Measurements from ENCODE around the gene LAMA2.

The LAMA2 gene

GRCh38 chr6:129523816-129524215 is 640.9 kb downstream of the LAMA2 start:
- H3K36me3 ChIP-seq (ENCODE audit: insufficient read depth, low read length) = no peaks in the 10 kb centered on the region

DNA sequence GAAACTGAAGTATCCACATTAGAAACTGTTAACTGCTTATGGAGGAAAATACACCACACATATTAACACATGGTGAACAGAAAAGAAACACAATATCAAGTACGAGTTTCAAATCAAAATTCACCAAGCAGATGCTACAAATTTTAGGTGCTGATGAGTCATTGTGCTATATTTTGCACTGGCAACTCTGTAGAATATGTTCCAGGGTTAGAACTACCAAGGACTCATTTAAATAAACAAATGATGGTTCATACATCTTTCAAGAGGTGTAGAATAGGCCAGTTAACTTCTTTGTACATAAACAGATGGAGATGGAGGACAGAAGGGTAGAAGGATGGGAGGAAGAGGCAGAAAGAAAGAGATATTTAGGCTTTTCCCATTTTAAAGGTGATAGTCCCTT is 642.1 kb downstream of the LAMA2 start:
- Histone ChIP-seq H3K79me2 (ENCODE audit: insufficient read depth, low read length) (no peaks in the 10 kb centered on the region), H3K36me3 (ENCODE audit: insufficient read depth, low read length) (no peaks in the 10 kb centered on the region), H3K4me3 (ENCODE audit: low read length, poor library complexity, severe bottlenecking) (no peak overlapping the region), H4K20me1 (ENCODE audit: insufficient read depth, low read length, poor library complexity, severe bottlenecking) (no peaks in the 10 kb centered on the region), H3K9me3 (ENCODE audit: insufficient read depth, low read depth, low read length) (no peaks in the 10 kb centered on the region), H3F3A (ENCODE audit: low read depth) (no peaks in the 10 kb centered on the region), H3K9ac (ENCODE audit: low read depth, low read length, poor library complexity, severe bottlenecking) (no peak overlapping the region), H3K4me1 (ENCODE audit: insufficient read depth, low read length, poor library complexity, severe bottlenecking) (no peaks in the 10 kb centered on the region), H3K9me2 (replicated peaks; ENCODE audit: low read depth, low read length) (no peaks in the 10 kb centered on the region), H2AFZ (ENCODE audit: low read length) (no peak overlapping the region), H3K27me3 (ENCODE audit: insufficient read depth, low read length, poor library complexity, severe bottlenecking) (no peaks in the 10 kb centered on the region), H3K4me2 (ENCODE audit: low read depth, low read length, poor library complexity, severe bottlenecking) (no peak overlapping the region)
- no peak for TF ChIP-seq EZH2phosphoT487 (IDR thresholded peaks at IDR 0.05; ENCODE audit: borderline replicate concordance)
- TF ChIP-seq, protein P1, sequence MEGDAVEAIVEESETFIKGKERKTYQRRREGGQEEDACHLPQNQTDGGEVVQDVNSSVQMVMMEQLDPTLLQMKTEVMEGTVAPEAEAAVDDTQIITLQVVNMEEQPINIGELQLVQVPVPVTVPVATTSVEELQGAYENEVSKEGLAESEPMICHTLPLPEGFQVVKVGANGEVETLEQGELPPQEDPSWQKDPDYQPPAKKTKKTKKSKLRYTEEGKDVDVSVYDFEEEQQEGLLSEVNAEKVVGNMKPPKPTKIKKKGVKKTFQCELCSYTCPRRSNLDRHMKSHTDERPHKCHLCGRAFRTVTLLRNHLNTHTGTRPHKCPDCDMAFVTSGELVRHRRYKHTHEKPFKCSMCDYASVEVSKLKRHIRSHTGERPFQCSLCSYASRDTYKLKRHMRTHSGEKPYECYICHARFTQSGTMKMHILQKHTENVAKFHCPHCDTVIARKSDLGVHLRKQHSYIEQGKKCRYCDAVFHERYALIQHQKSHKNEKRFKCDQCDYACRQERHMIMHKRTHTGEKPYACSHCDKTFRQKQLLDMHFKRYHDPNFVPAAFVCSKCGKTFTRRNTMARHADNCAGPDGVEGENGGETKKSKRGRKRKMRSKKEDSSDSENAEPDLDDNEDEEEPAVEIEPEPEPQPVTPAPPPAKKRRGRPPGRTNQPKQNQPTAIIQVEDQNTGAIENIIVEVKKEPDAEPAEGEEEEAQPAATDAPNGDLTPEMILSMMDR (conservative IDR thresholded peaks at IDR 0.05; ENCODE audit: low read length) = no peak

More at GRCh38 chr6:129523816-129524215, 640.9 kb downstream of the LAMA2 start:
- TF ChIP-seq, protein P1 (conservative IDR thresholded peaks at IDR 0.05; ENCODE audit: low read length) = no peak
- TF ChIP-seq EZH2phosphoT487 (IDR thresholded peaks at IDR 0.05; ENCODE audit: borderline replicate concordance) = no peak
- Histone ChIP-seq H3K9me3 (ENCODE audit: insufficient read depth, low read depth, low read length) (no peaks in the 10 kb centered on the region), H2AFZ (ENCODE audit: low read length) (no peak overlapping the region), H3K4me1 (ENCODE audit: insufficient read depth, low read length, poor library complexity, severe bottlenecking) (no peaks in the 10 kb centered on the region), H3K4me3 (ENCODE audit: low read length, poor library complexity, severe bottlenecking) (no peak overlapping the region), H3K9me2 (replicated peaks; ENCODE audit: low read depth, low read length) (no peaks in the 10 kb centered on the region), H3K27me3 (ENCODE audit: insufficient read depth, low read length, poor library complexity, severe bottlenecking) (no peaks in the 10 kb centered on the region), H4K20me1 (ENCODE audit: insufficient read depth, low read length, poor library complexity, severe bottlenecking) (no peaks in the 10 kb centered on the region), H3F3A (ENCODE audit: low read depth) (no peaks in the 10 kb centered on the region), H3K4me2 (ENCODE audit: low read depth, low read length, poor library complexity, severe bottlenecking) (no peak overlapping the region), H3K79me2 (ENCODE audit: insufficient read depth, low read length) (no peaks in the 10 kb centered on the region), H3K9ac (ENCODE audit: low read depth, low read length, poor library complexity, severe bottlenecking) (no peak overlapping the region)

GRCh38 chr6:129534926-129535325 is 652.0 kb downstream of the LAMA2 start:
- Histone ChIP-seq H3K27me3 (ENCODE audit: insufficient read depth, low read length, poor library complexity, severe bottlenecking) (no peaks in the 10 kb centered on the region), H3K9ac (ENCODE audit: low read depth, low read length, poor library complexity, severe bottlenecking) (no peak overlapping the region), H3K79me2 (ENCODE audit: insufficient read depth, low read length) (no peaks in the 10 kb centered on the region), H3K4me2 (ENCODE audit: low read depth, low read length, poor library complexity, severe bottlenecking) (no peak overlapping the region), H3K9me3 (ENCODE audit: insufficient read depth, low read depth, low read length) (no peaks in the 10 kb centered on the region), H3K36me3 (ENCODE audit: insufficient read depth, low read length) (no peaks in the 10 kb centered on the region), H3K9me2 (replicated peaks; ENCODE audit: low read depth, low read length) (no peaks in the 10 kb centered on the region), H2AFZ (ENCODE audit: low read length) (no peak overlapping the region), H3F3A (ENCODE audit: low read depth) (no peaks in the 10 kb centered on the region), H3K4me1 (ENCODE audit: insufficient read depth, low read length, poor library complexity, severe bottlenecking) (no peaks in the 10 kb centered on the region), H4K20me1 (ENCODE audit: insufficient read depth, low read length, poor library complexity, severe bottlenecking) (no peaks in the 10 kb centered on the region), H3K4me3 (ENCODE audit: low read length, poor library complexity, severe bottlenecking) (no peak overlapping the region)
- TF ChIP-seq, protein P1 (conservative IDR thresholded peaks at IDR 0.05; ENCODE audit: low read length) = no peak
- TF ChIP-seq EZH2phosphoT487 (IDR thresholded peaks at IDR 0.05; ENCODE audit: borderline replicate concordance) = no peak
